NCI-H82 treated with DMSO at 0.1 percent for 48 hours (cell line): Measurements from ENCODE around the gene GPHN.
"Not testable (repeated sequence)": the region's sequence is repeated elsewhere in the genome, so short reads cannot be mapped to it uniquely, and the experiment has no call there.

Experiments
- DNase-seq: peaks from one replicate; lab custom pipeline; 2025; ENCODE audit not compliant: unreplicated experiment; lab: John Stamatoyannopoulos, UW

Gene GPHN

DNA sequence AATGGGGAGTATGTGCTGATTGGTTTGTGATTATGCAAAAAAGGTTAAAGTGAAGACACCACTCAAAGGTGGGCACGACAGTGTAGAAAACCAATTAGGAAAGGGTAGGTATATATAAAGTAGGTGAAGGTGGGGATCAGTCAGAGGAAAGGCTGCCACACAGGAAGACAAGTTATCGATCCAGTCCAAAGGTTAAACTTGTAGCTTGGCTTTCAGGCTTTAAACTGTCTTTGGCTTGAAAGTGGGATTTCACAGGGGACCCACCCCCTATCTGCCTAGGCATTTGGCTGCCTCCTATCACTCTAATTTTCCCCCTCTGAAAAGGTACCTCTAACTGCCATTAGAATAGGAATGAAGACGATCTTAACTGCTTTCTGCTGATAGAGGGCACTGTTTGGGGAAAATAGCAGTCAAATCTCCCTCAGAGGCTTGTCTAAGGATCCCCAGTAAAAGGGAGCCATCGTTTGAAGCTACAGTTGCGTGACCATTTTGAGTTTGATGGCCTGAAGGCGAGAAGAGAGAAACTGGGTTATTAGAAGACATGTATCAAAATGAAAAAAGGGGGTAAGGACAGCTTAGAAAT, 250.2 kb downstream of the GPHN start:
- DNase-seq = no peak

DNA sequence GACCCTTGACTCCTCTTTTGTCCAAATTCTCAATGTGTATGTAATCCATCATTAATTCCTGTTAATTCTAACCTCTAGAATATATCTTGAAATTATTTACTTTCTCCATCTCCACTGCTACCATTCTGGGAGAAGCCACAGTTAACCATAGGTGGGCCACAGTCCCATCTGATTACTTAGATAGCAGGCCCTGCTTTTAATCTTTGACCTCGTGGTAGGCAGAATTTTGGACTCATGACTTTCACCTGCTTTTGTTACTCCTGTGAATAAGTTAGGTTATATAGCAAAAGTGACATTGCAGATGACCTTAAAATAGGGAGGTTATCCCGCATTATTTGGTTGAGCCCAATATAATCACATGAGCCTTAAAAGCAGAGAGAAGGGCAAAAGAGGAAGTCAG, 264.2 kb downstream of the GPHN start:
- DNase-seq = no peak

DNA sequence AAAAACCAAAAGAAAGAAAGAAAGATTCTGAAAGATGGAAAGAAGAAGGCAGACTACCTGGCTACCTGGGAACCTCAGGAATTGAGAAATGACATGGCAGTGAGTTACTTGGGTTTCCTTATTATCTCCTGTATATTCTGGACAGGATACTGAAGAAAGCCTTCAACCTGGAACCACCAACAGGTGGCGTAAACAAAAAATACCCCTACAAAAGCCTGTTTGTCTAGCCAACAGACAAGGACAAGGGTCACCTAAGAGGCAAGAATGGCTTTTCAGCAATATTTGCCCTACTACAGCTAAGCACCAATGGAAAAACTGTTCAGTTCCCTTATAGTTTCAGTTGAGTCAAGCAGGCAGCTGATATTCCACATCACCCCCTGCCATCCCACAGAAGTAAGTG, 274.9 kb downstream of the GPHN start:
- no peak for DNase-seq

DNA sequence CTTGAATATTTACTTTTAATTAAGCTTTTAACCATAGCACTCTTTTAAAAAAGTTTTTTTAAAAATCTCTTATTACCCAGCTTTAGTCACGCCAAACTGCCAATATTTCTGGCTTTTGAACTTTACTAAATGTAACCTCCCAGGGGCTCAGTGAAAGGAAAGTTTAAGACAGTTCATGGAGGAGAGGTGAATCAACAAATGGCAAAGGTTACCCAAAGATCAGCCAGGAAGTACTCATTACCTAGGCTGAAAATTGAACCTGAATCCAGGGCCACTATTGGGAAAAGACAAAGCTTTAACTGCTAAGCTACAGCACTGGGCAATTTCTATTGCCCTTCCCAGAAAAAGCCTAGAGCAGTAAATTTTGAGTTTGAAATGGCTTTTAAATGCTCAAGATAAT, 282.2 kb downstream of the GPHN start:
- DNase-seq = no peak

DNA sequence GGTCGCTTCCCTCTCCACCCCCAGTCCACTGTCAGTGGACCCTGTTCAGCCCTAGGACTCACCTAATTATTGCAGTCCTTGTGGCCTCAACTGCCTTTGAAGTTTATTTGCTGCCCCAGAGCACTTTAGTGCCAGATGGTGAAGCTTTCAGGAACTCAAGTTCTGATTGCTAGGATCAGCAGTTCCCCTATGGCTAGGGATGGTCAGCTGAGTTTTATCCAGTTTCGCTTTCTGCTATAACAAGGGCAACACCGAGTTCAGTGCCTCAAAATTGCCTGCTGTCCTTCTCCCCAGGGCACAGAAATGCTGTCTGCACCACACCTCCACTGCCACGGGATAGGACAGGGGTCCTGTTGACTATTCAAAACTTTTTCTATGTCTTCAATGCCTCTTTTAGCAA, 295.0 kb downstream of the GPHN start:
- no peak for DNase-seq

DNA sequence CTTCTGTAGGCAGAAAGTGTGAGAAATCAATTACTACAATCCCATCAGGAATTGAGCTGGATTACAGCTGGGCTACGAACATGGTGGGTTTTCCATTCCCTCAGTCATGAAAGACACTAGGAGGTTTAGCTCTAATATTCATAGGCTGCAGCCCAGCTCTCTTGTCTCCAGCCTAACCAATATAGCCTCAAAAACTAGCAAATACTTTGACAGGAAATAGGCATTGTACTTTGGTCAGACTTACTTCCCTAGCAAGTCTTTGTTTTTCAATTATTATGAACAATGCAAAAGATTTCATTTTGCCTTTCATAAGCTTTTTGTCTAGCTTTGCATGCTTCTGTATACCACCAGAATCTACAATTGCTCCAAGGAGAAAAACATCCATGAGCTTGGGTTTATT, 296.2 kb downstream of the GPHN start:
- DNase-seq = no peak

DNA sequence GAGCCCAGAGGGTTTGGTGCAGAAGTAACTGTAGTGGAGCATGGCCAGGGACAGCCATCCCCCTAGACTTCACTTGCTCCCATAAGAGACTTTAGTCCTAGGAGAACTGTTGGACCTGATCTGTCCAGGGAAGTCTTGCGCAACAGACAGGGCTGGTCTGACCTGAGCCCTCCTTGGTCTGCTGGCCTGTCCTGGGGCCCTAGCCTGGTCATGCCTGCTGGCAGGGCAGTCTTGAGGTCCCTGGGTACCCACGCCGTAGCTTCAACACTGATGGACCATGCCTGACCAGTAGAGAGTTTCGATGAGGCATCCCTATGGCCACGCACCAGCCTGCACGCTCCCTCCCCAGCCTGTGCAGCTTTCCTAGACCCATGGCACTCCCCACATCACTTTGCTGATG, 305.7 kb downstream of the GPHN start:
- DNase-seq = no peak

DNA sequence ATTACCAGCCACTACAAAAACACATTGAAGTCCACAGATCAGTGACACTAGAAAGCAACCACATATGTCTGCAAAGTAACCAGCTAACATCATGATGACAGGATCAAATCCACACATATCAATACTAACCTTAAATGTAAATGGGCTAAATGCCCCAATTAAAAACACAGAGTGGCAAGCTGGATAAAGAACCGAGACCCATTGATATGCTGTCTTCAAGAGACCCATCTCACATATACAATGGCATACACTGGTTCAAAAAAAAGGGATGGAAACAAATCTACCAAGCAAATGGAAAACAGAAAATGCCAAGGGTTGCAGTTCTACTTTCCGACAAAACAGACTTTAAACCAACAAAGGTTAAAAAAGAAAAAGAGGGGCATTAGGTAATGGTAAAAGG, 307.7 kb downstream of the GPHN start:
- DNase-seq = no peak

DNA sequence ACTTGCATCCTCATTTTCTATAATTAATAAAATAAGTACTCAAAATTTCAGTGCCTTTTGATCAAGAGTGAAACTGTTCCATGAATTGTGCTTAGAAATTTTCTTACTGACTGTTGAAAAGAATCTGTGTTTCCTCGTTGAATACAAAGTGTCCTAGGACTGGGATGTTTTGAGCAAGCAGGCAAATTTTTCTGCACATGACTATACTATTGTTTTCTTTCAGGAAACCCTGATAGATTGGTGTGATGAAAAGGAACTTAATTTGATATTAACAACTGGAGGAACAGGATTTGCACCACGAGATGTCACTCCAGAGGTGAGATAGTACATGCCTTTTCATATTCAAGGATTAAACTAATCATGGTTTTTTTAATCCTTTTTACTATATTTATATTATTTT, 316.3 kb downstream of the GPHN start:
- DNase-seq = no peak

DNA sequence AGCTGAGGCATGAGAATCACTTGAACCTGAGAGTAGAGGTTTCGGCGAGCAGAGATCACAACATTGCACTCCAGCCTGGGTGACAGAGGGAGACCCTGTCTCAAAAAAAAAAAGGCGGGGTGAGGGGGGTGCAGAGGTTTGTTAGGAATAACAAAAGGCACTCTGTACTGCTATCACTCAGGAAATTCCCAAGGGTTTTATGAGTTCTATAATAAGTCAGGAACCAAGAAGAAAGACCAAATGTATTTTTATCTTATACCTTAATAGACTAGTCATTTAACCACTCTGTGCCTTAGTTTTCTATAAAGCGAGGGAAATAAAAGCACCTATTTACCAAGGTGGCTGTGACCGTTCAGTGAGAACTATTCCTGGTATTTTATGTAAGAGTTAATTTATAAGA, 319.2 kb downstream of the GPHN start:
- no peak for DNase-seq

DNA sequence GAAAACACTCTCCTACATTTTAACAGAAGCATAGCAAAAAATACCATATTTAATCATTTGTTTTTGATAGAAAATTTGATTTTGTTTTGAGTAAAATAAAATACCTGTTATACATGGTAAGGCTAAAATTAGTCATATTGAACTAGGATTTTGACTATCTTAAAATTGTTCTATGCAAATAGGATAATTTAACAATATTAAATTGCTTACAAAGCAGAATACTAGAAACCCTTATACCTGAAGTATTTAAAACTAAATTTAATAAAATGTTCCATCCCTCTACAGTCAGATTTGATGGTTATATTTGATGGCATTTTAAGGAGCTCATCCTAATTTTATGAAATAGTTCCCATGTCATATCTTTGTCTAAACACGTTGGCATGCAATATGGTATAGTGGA, 323.2 kb downstream of the GPHN start:
- DNase-seq = no peak

DNA sequence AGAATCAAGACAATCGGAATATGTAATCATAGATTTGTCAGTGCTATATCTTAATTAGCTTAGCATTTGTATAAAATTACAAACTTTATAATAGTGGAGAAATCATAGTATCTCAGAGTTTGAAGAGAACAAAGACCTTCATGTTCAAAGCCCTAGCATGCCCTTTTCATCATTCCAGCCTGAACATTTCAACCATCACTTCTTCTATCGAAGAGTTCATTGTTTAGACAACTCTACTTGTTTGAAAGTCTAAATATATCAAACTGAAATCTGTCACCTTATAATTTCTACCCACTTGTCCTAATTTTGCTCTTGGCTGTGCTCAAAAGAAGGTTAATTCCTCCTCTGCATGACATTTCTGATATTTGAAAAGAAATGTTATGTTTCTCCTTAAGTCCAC, 325.9 kb downstream of the GPHN start:
- DNase-seq = no peak

DNA sequence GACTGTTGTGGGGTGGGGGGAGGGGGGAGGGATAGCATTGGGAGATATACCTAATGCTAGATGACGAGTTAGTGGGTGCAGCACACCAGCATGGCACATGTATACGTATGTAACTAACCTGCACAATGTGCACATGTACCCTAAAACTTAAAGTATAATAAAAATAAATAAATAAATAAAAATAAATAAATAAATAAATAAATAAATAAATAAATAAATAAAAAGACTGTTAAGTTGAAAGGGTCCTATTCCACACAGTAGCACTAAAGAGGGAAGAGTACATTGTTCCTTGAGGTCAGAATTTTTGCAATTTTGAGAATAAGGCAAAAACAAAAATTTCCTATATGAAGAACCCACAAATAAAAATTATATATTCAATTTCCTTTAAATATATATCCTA, 329.5 kb downstream of the GPHN start:
- DNase-seq = not testable (repeated sequence)

DNA sequence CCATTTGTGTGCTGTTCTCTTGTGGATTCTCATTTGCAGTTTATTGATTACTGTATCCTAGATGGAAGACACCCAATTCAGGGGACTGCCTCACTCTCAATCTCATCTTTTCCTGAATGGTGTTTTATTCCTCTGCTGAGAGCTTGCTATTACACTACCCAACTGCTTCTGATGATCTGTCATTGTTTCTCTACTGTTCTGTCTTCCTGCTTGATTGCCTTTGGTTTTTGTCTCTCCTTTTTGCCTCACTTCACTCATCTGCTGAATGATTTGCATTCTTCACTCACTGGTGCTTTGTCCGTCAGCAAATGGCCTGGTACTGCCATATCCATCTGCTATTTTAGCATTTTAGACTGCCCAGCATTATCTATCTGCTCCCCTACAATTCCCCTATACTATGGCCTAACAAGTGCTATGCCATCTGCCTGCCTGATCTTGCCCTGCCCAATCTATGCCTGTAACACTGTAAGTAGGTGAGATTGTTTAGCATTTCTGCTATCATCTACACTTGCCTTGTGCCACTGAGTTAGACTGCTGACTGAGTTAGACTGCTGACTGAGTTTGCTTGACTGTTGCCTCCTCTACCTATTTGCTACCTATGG, 335.1 kb downstream of the GPHN start:
- no peak for DNase-seq

DNA sequence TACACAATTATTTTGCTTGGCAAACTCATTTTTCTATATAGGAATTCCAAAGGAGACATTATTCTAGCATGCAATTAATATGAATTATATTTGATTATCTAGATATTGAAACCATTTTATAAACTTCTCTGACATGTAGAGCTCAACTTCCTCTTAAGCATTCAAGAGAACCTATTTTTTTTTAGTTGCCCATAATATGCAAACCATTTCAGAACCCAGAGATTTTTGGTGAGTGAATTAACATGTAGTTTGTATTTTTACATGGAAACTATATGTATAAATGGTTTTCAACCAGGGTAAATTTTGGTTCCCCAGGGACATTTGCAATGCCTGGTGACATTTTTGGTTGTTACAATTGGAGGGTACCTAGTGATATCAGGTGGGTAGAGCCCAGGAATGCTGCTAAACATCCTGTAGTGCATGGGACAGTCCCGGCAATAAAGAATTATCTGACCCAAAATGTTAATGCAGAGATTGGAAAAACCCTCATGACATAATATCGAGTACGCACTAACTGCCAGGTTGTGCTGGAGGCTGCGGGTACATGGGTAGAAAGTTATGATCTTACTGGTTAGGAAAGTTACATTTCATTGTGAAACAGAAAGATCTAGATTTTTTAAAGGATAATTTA, 342.4 kb downstream of the GPHN start:
- no peak for DNase-seq

DNA sequence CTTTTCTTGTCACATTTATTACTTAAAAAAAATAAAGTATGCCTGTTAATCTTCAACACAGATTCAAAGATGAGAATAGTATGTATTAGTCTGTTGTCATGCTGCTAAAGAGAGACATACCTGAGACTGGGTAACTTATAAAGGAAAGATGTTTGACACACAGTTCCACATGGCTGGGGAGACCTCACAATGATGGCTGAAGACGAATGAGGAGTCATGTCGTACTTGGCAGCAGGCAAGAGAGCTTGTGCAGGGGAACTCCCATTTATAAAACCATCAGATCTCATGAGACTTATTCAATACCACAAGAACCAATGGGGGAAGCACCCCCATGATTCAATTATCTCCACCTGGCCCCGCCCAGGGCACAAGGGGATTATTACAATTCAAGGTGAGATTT, 345.4 kb downstream of the GPHN start:
- DNase-seq = no peak

DNA sequence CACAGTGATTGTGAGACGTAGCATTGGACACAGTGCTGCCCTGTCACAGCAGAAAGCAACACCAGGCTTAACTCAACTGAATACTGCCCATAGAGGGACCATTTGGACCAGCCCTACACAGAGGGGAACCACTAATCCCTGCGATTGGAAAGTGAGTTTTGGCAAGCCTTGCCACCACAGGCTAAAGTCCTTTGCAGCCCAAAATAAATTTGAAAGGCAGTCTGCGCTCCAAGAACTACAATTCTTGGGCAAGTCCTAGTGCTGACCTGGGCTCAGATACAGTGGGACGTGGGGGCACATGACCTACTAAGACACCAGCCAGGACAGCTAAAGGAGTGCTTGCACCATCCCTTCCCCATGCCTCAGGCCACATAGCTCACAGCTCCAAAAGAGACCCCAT, 349.9 kb downstream of the GPHN start:
- no peak for DNase-seq

DNA sequence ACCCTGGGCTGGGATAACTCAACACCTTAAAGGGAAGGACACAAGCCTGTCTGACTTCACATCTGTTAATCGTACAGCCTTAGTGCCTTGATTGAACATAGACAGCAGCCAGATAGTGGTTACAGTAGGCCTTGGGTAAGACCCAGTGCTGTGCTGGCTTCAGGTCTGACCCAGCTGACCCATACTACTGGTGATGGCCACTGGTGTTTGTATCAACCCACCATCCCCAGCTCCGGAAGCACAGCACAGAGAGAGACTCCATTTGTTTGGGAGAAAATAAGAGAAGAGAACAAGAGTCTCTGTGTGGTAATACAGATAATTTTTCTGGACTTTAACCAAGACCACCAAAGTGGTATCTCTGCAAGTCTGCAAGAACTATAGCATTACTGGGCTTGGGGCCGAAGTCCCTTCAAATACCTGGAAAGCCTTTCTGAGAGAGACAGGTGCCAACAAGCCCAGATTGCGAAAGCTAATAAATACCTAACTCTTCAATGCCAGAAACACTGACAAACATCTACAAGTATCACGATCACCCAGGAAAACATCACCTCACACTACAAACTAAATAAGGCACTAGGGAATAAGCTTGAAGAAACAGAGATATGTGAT, 351.2 kb downstream of the GPHN start:
- DNase-seq = no peak

DNA sequence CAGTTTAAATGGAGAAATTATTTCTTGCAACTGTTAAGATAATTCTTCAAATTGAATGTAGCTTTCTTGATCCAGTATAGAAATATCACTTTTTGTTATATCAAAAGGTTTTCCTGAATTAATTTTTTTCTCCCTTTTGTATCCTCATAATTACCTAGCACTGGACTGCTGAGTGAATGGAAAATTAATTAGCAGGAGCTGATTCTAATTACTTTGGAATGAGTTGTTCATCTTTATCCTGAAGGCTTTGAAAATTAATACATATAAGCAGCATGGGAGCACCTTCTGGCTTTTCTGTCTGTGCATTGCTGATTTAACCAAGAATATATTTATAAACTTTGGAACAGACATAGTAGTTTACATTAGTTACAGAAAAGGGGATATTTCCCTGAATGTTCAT, 373.6 kb downstream of the GPHN start:
- no peak for DNase-seq

DNA sequence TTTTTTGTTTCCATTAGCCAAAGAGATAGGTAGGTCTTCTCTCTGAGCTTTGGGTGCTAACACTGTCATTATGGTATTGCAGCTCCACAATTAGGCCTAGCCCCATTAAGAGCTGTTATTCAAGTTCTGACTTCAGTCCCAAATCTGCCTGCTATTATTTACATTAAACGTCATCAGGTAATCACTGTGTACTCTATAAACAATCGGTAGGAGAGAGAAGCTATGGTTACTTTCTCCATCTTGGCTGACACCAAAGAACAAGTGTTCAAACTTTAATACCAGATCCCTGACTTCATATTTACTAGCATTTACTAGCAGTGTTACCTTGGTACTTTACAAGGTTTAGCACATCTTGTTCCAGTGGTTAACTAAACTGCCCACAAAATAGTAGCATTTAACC, 376.2 kb downstream of the GPHN start:
- no peak for DNase-seq

DNA sequence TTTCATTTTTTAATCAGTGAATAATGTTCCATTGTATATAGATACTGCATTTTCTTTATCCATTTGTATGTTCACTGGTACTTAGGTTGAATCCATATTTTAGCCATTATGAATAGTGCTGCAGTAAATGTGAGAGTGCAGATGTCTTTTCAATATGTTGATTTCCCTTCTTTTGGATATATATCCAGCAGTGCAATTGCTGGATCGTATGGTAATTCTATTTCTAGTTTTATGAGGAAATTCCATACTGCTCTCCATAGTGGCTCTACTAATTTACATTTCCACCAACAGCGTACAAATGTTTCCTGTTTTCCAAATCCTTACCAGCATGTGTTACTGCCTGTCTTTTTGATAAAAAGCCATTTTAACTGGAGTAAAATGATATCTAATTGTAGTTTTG, 392.8 kb downstream of the GPHN start:
- no peak for DNase-seq

DNA sequence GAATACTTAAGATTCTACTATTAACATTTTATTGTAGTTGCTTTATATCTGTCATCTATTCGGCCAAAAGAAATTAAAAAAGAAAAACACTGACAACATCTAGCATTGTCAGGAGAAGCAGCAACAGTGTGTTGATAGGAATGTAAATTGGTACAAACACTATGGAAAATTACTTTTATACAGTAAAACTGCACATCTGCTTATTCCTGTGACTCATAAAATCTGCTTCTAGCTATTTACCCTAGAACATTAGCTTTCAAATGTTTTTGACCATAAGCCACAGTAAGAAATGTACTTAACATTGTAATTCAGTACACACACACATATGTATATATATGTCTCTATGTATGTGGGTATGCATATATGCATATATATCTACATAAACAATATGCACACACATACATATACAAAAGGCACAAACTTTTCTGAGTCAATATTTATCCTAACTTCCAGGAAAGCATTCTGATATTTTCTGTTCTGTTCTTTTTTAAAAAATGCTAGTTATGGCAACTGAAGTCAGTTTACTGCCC, 402.4 kb downstream of the GPHN start:
- DNase-seq = no peak
